ENCODE measurements around the gene FXYD5. TPM values are rescaled to one million over a fixed set of nuclear protein-coding genes. Genes with fewer than 3 reads are reported as not detected.

FXYD5 gene
- total RNA-seq, 1 experiment from 2014 or later: 6.6 TPM

DNA sequence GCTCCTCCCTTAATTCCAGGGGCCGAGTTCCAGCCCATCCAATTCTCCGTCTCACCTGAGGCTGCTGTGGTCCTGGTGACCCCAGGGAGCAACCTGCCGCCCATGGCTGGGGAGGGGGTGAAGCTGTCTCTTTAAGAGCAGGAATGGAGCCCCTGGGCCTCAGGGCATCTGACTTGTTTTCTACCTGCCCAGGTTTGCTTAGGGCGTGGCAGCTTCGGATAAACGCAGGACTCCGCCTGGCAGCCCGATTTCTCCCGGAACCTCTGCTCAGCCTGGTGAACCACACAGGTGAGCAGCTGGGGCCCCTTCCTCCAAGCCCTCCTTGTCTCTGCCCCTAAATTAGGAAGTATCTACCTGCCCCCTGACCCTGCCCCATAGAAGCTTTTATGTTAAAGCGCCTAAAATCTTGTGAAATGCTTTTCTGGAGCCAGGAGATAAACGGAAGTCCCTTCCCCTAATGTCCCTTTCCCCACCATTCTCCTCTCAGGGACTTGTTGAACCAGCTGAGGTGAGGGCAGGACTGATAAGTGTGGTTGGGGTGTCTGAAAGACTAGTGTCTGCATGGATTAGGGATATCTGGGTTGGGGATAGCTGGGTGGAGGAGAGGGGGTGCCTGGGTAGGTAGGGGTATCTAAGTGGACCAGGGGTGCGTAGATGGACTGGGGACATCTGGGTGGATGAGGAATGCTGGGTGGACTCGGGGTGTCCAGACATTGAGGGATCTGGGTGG, 38.3 kb upstream of the FXYD5 start:
- Histone ChIP-seq H3K27ac (no peak overlapping the region), H3K4me1 (no peaks in the 10 kb centered on the region), H3K4me3 (no peak overlapping the region), H3K36me3 (no peaks in the 10 kb centered on the region), H3K27me3 (peaks cover 6% of the 10 kb centered on the region), H3K9me3 (replicated peaks) (no peaks in the 10 kb centered on the region)
- no peak for DNase-seq

- peaks cover 11% of the 10 kb centered on the region for H3K27me3 ChIP-seq
- no peaks in the 10 kb centered on the region for H3K36me3 ChIP-seq
- H3K9me3 ChIP-seq (replicated peaks): no peaks in the 10 kb centered on the region
- no peaks in the 10 kb centered on the region for H3K4me1 ChIP-seq
- H3K4me3 ChIP-seq: no peak overlapping the region
- no peak overlapping the region for H3K27ac ChIP-seq
- DNase-seq: no peak
Observed at GRCh38 chr19:35117116-35117515, 37.4 kb upstream of the FXYD5 start.

DNA sequence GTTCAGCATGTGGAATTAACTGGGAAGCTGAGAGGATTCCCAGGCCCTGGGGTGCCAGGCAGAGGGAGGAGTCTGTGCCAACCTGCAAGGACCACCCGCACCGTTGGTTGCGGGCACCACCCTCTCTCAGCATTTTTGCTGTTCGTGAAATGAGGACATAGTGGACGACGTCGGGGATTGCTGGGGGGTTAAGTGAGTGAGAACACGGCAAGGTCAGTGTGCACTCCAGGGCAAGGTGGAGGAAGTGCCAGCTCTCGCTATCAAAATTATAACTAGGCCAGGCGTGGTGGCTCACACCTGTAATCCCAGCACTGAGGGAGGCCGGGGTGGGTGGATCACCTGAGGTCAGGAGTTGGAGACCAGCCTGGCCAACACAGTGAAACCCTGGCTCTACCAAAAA, 36.7 kb upstream of the FXYD5 start:
- DNase-seq: no peak
- Histone ChIP-seq H3K4me1 (no peaks in the 10 kb centered on the region), H3K27ac (no peak overlapping the region), H3K4me3 (no peak overlapping the region), H3K9me3 (replicated peaks) (no peaks in the 10 kb centered on the region), H3K27me3 (peaks cover 11% of the 10 kb centered on the region), H3K36me3 (no peaks in the 10 kb centered on the region)

- no peak for DNase-seq
- Histone ChIP-seq H3K9me3 (replicated peaks) (no peaks in the 10 kb centered on the region), H3K4me1 (no peaks in the 10 kb centered on the region), H3K4me3 (no peak overlapping the region), H3K27me3 (peaks cover 11% of the 10 kb centered on the region), H3K27ac (no peak overlapping the region), H3K36me3 (no peaks in the 10 kb centered on the region)
Observed at GRCh38 chr19:35118268-35119020, 36.1 kb upstream of the FXYD5 start.

DNA sequence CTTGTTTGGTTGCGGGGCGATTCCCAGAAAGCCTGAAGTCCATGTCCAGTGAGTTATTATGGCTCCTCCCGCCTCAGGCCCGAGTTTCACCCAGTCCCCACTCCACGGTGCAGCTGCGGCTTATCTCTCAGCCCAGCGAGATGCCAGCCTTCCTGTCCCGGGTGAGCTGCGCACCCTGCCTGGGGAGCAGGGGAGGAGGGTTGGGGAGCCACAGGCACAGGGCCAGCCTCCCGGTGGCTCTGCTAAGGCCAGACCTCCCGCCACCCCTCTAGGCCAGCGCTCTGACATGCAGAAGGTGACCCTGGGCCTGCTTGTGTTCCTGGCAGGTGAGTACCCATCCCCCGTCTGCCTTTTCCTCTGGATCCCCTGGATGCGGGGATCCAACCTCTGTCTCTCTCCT, 35.4 kb upstream of the FXYD5 start:
- Histone ChIP-seq H3K9me3 (replicated peaks) (no peaks in the 10 kb centered on the region), H3K27ac (no peak overlapping the region), H3K36me3 (no peaks in the 10 kb centered on the region), H3K4me3 (no peak overlapping the region), H3K27me3 (peaks cover 11% of the 10 kb centered on the region), H3K4me1 (no peaks in the 10 kb centered on the region)
- DNase-seq: no peak

DNA sequence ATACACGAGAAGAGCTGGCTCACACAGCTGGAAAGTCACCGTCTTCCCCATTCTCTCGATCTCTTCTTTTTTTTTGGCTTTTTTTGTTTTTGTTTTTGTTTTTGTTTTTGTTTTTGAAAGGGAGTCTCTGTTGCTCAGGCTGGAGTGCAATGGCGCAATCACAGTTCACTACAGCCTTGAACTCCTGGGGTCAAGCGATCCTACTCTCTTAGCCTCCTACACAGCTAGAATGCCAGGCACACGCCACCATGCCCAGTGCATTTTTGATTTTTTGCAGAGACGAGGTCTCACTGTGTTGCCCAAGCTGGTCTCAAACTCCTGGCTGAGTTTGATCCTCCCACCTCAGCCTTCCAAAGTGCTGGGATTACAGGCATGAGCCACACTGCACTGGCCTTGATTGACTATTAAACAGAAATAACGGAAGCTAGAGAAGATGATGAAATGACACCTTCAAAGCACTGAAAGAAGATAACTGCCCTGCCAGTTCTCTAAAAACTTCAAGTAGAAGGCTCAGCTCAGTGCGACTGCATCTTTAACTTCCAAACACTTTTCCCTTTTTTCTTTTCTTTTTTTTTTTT, 34.9 kb upstream of the FXYD5 start:
- no peaks in the 10 kb centered on the region for H3K36me3 ChIP-seq
- no peak overlapping the region for H3K4me3 ChIP-seq
- H3K27me3 ChIP-seq: peaks cover 11% of the 10 kb centered on the region
- H3K9me3 ChIP-seq (replicated peaks): no peaks in the 10 kb centered on the region
- H3K27ac ChIP-seq: no peak overlapping the region
- no peaks in the 10 kb centered on the region for H3K4me1 ChIP-seq
- DNase-seq: no peak

DNA sequence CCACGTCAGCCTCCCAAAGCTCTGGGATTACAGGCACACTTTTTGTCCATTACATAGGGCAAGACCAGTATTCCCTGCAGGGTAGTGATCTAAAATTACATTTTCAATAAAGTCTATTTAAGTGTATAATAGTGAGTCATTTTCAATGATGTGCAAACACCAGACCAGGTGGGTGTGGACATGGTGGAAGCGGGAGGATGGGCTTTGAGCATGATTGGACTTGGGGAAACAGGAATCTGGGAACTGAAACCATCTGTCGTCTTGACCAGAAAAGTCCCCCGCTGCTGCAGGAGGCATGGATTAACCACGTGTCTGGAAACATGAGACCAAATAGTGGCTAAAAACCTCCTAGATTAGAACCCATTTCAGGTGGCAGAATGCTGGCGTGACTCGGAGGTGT, 34.0 kb upstream of the FXYD5 start:
- H3K27ac ChIP-seq: no peak overlapping the region
- peak; percentile 50 to 62 for DNase-seq

DNA sequence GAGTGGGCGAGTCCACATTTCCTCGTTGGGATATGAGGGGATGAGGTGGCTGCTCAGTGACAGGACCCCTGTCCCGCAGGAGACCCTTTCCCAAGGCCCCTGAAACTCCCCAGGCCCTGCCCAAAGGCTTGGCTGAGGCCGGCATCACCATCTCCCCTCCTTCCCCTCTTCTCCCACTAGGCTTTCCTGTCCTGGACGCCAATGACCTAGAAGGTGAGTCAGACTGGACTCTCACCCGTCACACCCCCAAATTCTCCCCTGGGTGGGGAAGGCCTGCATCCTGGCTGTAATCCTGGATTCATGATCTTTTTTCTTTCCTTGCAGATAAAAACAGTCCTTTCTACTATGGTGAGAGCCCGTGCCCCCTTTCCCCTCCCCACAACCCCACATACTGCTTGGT, 33.6 kb upstream of the FXYD5 start:
- DNase-seq: no peak
- Histone ChIP-seq H3K27ac (no peak overlapping the region), H3K4me3 (no peak overlapping the region)

More for the DNA sequence above, 34.0 kb upstream of the FXYD5 start:
- H3K27me3 ChIP-seq: peaks cover 11% of the 10 kb centered on the region
- H3K9me3 ChIP-seq (replicated peaks): no peaks in the 10 kb centered on the region
- no peak overlapping the region for H3K4me3 ChIP-seq
- no peaks in the 10 kb centered on the region for H3K36me3 ChIP-seq
- no peaks in the 10 kb centered on the region for H3K4me1 ChIP-seq

DNA sequence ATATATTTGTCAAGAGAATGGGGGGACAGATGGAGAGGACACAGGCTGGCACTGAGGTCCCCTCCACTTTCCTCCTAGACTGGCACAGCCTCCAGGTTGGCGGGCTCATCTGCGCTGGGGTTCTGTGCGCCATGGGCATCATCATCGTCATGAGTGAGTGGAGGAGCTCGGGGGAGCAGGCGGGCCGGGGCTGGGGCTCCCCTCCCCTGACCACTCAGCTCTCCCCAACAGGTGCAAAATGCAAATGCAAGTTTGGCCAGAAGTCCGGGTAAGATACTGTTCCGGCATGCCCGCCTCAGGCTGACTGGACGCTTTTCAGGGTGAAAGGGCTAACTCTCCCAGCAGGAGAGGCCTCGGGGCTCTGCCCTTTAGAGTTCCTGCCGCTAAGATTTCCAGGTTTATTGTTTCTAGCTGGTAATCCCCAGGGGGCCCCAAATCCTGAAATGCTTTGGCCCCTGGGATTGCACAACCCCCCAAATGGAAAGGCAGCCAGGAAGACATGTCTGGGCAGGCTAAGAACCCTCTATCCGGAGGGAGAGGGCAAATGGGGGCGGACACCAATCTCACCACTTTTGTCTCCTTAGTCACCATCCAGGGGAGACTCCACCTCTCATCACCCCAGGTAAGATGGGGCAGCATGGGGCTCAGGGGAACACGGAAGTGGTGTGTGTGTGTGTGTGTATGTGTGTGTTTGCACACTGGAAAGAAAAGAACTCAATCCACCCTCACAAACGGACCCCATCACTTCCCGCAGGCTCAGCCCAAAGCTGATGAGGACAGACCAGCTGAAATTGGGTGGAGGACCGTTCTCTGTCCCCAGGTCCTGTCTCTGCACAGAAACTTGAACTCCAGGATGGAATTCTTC, 31.6 kb upstream of the FXYD5 start:
- no peak for DNase-seq
- H3K36me3 ChIP-seq: no peaks in the 10 kb centered on the region
- no peaks in the 10 kb centered on the region for H3K9me3 ChIP-seq (replicated peaks)
- H3K27ac ChIP-seq: no peak overlapping the region
- H3K4me3 ChIP-seq: no peak overlapping the region
- peaks cover 11% of the 10 kb centered on the region for H3K27me3 ChIP-seq
- H3K4me1 ChIP-seq: no peaks in the 10 kb centered on the region

More for the DNA sequence above, 33.6 kb upstream of the FXYD5 start:
- Histone ChIP-seq H3K27me3 (peaks cover 11% of the 10 kb centered on the region), H3K36me3 (no peaks in the 10 kb centered on the region), H3K4me1 (no peaks in the 10 kb centered on the region), H3K9me3 (replicated peaks) (no peaks in the 10 kb centered on the region)

GRCh38 chr19:35123573-35123972, 31.0 kb upstream of the FXYD5 start:
- H3K4me3 ChIP-seq: no peak overlapping the region
- no peak for DNase-seq
- no peaks in the 10 kb centered on the region for H3K36me3 ChIP-seq
- no peak overlapping the region for H3K27ac ChIP-seq
- H3K9me3 ChIP-seq (replicated peaks): no peaks in the 10 kb centered on the region
- H3K27me3 ChIP-seq: peaks cover 13% of the 10 kb centered on the region
- no peaks in the 10 kb centered on the region for H3K4me1 ChIP-seq

- Histone ChIP-seq H3K27me3 (peaks cover 13% of the 10 kb centered on the region), H3K36me3 (no peaks in the 10 kb centered on the region), H3K9me3 (replicated peaks) (no peaks in the 10 kb centered on the region), H3K27ac (no peak overlapping the region), H3K4me3 (no peak overlapping the region), H3K4me1 (no peaks in the 10 kb centered on the region)
- peak in 1 of 2 experiments; percentile 26 for DNase-seq
Observed at GRCh38 chr19:35124098-35125060, 30.2 kb upstream of the FXYD5 start.

DNA sequence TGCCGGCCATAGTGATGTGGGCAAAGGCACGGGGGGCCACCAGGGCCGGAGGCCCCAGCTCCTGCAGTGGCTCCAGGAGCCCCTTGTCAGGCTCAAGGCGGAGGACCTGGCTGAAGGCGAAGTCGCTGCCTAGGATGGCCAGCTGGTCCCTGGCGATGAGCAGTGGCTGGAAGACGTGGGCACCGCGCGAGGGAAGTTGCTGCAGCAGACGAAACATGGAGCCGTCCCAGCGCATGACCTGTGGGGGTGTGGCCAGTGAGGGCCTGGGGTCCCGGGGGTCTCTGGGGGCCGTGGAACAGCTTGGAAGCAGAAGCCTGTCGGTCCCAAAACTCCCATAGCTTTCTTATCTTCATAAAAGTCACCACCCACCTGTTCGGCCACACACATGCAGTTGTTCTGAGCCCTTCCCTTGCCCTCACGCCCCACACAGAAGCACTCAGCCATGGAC, 29.2 kb upstream of the FXYD5 start:
- Histone ChIP-seq H3K9me3 (replicated peaks) (no peaks in the 10 kb centered on the region), H3K4me3 (no peak overlapping the region), H3K27ac (no peak overlapping the region), H3K36me3 (no peaks in the 10 kb centered on the region), H3K27me3 (peaks cover 13% of the 10 kb centered on the region), H3K4me1 (no peaks in the 10 kb centered on the region)
- DNase-seq: no peak

GRCh38 chr19:35125749-35126623, 28.5 kb upstream of the FXYD5 start:
- no peak overlapping the region for H3K4me3 ChIP-seq
- peaks cover 13% of the 10 kb centered on the region for H3K27me3 ChIP-seq

More at GRCh38 chr19:35125749-35126623, 28.5 kb upstream of the FXYD5 start:
- Histone ChIP-seq H3K4me1 (no peaks in the 10 kb centered on the region), H3K36me3 (no peaks in the 10 kb centered on the region), H3K9me3 (replicated peaks) (no peaks in the 10 kb centered on the region), H3K27ac (no peak overlapping the region)
- no peak for DNase-seq

Measured in SJCRH30 (cell line).